HG02973 (cell line): ENCODE results near the gene CFB.

Experiments used
- ATAC-seq: cut with Tn5 transposase; IDR thresholded peaks from one replicate; pipeline ENCODE4 v1.9.1; 2021; ENCODE audit warnings: moderate library complexity; ENCODE audit not compliant: unreplicated experiment

CFB gene

DNA sequence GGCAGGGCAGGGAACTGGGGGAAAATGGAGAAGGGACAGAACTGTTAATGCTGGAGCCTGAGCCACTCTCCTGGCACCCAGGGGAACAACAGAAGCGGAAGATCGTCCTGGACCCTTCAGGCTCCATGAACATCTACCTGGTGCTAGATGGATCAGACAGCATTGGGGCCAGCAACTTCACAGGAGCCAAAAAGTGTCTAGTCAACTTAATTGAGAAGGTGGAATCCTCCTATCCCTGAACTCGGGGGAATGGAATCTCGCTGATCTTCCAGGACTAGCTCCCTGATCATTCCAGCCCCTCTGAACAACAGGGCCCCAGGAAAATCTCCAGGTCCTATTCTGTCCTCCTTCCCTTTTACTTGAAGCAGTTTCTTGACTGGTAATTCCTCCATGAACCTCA lies 2.0 kb downstream of the CFB start:
- no peak for ATAC-seq

DNA sequence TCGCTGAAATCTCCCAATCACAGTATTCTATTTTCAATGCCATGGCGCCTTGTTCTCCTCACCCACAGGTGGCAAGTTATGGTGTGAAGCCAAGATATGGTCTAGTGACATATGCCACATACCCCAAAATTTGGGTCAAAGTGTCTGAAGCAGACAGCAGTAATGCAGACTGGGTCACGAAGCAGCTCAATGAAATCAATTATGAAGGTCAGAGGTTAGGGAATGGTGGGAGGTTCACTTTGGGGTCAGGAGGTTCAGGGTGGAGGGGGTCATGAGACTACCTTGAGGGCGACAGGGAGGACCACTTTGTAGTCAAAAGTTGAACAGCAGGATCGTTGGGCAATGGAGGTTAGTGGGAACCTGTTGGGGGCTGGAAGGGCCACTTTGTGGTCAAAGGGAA lies 2.4 kb downstream of the CFB start:
- ATAC-seq: no peak

DNA sequence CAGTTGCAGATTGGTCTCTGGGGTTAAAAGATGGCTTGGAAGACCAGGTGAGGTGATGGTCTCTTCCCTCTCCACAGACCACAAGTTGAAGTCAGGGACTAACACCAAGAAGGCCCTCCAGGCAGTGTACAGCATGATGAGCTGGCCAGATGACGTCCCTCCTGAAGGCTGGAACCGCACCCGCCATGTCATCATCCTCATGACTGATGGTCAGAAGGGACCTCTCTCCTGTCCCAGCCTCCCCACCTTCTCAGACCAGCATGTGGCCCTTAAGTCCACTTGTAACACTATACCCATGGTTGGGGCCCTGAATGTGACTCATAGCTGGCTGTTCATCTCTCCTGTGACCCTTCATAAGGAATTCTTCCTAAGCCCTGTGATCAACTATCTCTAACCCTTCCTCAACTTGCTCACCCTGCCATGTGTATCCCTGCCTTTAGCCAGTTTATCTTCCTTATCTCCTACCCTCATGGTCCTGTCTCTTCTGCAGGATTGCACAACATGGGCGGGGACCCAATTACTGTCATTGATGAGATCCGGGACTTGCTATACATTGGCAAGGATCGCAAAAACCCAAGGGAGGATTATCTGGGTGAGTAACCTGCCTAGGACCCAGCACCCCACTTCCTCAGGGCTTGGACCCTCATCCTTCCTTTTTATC lies 3.0 kb downstream of the CFB start:
- ATAC-seq: no peak

DNA sequence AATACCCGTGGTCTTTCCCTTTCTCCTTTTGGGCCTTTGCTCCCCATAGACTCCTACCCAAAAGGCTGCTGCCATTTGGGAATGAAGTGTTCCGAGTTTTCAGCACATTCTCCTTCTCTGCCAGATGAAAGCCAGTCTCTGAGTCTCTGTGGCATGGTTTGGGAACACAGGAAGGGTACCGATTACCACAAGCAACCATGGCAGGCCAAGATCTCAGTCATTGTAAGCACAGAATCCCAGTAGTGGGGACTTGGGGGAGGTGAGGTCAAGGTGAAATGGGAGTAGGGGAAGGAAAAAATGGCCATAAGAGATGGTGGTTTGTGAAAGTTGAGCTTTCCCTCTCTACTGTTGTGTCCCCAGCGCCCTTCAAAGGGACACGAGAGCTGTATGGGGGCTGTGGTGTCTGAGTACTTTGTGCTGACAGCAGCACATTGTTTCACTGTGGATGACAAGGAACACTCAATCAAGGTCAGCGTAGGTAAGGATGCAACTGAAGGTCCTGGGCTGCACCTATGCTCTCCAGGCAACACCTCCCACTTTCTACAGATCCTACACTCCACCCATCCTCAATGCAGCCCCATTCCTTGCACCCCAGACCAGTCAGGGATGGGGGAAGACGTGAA lies 4.1 kb downstream of the CFB start:
- ATAC-seq: no peak

DNA sequence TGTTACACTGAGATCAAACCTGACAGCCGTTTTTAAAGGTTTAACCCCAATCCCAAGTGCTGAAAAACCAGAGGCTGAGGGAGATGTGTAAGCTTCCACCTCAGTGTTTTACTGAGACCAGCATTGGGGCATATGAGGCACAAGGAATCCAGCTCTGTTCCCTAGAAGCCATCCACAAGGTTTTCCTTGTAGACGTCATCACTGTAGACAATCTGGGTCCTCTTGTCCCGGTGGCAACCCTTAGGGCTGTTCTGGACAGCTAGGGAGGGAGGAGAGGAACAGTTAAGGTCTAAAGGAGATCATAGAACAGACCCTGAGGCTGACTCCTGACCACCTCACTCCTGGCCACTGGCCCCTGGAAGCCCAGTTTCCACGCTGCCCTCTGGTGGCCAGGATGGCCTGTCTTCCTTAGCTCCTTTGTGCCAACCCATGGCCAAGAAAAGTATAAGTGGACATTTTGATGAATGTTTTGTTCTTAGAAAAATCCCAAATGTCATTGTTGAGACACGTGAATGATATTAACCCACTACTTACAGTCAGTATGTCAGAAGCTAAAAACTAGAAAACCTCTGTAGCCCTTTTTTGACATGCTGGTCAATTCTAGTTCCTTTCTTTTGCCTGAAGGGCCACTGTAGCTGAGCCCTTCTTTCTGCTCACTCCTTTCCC lies 6.4 kb downstream of the CFB start:
- ATAC-seq: no peak

DNA sequence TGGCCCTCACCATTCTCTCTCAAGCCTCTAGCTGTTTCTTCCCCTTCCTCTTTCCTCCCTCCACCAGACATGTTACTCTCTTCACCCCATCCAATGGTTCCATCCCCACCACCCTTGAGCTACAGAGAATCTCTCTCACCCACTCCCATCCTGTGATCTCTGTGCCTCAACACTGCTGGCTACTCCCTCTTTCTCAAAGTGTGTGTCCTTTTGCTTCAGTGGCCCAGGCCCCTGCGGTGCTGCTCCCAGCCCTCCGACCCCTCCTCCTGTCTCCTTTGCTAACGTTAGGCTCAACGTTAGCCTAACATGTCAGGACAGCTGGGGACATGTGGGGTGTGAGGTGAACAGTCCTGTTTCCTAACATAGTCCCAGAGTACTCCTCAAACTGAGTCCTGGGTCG lies 7.0 kb downstream of the CFB start:
- ATAC-seq: no peak

DNA sequence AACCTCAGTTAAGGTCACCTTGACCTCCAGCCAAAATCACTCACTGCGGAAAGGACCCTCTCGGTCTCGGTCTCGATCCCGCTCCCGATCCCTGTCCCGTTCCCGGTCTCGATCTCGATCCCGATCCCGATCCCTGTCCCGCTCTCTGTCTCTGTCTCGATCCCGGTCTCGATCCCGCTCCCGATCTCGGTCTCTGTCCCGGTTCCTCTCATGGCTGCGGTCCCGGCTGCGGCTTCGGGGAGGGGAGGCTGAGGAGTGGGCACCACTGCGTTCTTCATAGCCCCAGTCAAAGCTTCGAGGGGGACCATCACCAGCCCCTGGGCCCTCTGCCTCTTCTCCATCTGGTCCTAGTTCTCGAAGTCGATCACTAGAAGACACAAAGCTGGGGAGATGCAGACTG lies 8.6 kb downstream of the CFB start:
- no peak for ATAC-seq

DNA sequence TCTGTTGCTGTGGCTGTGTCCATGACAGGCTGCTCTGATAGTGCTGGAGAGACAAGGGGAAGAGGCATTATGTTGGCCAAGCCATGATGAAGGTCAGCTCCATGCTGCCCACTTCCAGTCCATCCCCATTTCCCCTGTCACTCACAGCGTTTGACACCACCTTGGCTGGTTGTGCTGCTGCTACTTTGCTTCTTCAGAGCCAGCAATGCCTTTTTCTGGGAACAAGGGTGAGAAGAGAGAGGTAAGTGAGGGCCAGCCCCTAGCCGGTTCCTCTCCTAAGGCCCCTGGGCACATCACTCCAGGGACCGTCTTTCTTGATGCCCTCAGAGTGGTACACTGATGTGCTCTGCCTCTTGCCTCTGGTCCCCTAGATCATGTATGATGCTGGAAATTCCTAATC lies 10.9 kb downstream of the CFB start:
- ATAC-seq: no peak

DNA sequence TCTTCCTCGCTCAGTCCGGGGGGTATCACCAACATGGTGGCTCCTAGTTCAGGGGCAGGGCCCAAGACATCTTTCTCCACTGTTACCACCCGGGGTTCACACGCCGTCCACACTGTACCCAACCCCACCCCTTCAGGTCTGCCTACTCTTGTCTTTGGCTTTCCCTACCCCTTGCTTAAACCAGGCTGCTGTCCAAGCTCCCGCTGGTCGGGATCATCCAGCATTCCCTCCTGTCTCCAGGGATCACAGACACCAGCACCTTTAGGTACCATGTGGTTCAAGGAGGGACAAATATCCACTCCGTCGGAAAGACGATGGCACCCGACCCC lies 12.5 kb downstream of the CFB start:
- ATAC-seq: no peak

DNA sequence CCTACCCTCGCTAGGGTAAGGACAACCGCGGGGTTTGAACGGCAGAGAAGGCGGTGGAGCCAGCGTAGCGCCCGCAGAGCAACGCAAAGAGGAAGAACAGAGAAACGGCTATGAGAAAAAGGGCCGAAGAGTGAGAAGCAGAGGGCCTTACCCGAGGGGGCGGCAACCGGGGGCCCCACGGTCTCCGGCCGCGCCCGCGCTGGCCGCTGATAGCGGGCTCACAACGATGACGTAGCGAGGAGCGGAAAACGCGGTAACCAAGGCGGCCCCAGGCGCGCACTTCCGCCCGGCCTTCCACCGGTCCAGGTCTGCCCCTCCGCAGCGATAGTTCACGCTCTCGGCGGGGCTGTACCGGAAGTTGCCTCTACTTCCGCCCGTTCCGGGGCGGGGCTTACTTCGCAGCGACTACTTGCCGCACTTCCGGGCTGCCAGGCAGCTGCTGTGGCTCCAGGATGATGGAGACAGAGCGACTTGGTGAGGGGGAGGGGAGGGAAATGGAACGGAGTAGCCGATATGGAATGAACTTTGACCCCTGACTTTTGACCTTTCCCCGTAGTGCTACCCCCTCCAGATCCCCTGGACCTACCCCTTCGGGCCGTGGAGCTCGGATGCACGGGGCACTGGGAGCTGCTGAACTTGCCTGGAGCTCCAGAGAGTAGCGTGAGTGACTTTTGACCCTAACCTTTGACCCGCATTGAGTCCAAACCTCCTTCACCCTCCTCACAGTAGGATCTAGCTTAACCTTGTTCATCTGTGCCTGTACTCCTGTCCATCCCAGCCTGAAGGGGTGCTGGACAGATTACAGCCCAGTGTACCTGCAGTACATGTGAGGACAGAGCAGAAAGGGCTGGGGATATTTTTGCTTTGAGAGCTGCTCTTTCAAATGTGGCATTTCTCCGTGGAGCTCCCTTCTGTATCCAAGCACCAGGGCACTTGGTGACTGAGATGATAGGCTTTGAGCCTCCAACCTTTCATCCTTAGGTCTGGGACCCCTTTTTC lies 13.1 kb downstream of the CFB start, which contains the start of the genes NELFE and SKIC2:
Gene NELFE, minus strand, starts transcription at position 231 of the 999 bp plus-strand sequence. CDS start 525 bp downstream, outside the sequence.
Gene SKIC2, plus strand, starts transcription at position 435 of the 999 bp plus-strand sequence. Its CDS starts 18 bp downstream, at position 453.
- ATAC-seq: peak; percentile 85

DNA sequence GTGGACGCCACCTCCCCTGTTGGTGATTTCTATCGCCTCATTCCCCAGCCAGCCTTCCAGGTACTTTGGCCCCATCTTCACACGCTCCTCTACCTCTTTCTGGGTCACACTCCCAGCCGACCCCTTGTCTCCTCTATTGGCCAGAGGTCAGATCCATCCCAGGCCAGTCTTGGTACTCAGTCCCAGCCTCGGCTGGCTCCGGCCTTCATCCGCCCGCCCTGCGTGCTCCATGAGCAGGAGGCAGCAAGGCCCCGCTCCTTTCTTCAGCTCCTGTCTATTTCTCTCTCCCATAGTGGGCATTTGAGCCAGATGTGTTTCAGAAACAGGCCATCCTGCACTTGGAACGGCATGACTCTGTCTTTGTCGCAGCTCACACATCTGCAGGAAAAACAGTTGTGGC lies 15.7 kb downstream of the CFB start:
- no peak for ATAC-seq

DNA sequence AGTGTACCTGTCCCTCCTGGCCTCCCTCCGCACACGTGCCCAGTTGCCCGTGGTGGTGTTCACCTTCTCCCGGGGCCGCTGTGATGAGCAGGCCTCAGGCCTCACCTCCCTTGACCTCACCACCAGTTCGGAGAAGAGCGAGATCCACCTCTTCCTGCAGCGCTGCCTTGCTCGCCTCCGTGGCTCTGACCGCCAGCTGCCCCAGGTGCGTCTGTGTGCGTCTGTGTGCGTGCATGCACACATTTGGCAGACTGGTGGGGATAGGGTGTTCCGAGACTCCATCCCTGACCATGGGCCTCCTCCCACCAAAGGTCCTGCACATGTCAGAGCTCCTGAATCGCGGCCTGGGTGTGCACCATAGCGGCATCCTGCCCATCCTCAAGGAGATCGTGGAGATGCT lies 18.0 kb downstream of the CFB start:
- no peak for ATAC-seq

DNA sequence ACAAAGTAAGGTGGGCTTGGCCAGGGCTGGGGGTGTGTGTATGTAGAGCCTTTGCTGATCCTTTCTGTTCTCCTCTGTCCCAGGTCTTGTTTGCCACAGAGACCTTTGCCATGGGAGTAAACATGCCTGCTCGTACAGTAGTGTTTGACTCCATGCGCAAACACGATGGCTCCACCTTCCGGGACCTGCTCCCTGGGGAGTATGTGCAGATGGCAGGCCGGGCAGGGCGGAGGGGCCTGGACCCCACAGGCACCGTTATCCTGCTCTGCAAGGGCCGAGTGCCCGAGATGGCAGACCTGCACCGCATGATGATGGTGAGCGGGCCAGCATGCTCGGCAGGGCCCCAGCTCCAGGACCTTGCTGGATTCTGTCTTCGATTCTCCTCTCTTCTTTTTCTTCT lies 19.8 kb downstream of the CFB start:
- ATAC-seq: no peak

DNA sequence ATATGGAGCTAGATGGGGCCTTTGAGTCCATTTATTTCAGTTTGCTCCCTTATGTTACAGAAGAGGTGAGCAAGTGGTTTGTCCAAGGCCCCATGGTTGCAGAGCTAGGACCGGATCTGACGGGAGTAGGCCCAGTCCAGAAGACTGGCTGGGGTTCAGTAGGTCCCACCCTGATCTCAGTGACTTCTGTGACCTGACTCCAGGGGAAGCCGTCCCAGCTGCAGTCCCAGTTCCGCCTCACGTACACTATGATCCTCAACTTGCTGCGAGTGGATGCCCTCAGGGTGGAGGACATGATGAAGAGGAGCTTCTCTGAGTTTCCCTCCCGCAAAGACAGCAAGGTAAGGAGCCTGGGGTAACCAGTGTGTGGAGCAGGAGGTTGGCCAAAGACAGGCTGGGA lies 20.6 kb downstream of the CFB start:
- no peak for ATAC-seq

DNA sequence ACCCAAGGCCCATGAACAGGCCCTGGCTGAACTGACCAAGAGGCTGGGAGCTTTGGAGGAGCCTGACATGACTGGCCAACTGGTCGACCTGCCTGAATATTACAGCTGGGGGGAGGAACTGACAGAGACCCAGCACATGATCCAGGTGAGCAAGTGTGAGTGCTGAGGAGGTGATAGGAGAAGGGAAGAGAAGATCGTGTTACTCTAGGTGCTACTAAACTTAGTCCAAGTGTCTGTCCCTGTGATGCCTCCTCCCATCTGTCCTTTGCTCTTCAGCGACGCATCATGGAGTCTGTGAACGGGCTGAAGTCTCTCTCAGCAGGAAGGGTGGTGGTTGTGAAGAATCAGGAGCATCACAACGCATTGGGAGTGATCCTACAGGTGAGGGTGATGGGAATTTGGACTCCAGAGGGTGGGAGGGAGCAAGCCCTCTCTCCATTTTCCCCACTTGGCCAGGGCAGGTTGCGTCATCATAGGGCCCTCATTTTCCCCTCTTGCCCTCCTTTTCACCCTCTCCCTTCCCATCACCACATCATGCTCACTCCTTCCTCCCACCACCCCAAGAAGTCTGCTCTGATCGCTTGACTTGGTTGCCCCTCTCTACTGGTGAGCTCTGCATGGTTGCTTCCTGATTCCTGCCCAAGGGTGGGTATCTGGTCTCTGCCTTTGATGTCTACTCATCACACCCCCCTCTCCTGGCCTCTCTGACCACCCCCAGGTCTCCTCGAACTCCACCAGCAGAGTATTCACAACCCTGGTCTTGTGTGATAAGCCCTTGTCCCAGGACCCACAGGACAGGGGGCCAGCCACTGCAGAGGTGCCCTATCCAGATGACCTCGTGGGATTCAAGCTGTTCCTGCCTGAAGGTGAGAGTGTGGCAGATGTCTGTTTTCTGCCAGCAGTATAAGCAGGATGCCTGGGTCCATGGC lies 21.4 kb downstream of the CFB start:
- no peak for ATAC-seq

DNA sequence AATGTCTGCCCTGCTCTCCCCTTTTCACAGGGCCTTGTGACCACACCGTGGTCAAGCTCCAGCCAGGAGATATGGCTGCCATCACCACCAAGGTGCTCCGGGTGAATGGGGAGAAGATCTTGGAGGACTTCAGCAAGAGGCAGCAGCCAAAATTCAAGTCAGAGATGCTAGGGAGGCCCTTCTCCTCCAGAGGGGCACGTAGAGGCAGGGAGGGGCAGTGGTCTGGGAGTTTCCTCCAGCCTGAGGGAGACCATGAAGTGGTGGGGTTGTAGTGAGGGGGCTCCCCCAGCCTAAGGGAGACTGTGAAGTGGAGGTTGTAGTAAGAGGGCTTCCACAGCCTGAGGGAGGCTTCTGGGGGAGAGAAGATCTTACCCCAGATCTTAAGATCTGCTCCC lies 22.0 kb downstream of the CFB start:
- no peak for ATAC-seq

DNA sequence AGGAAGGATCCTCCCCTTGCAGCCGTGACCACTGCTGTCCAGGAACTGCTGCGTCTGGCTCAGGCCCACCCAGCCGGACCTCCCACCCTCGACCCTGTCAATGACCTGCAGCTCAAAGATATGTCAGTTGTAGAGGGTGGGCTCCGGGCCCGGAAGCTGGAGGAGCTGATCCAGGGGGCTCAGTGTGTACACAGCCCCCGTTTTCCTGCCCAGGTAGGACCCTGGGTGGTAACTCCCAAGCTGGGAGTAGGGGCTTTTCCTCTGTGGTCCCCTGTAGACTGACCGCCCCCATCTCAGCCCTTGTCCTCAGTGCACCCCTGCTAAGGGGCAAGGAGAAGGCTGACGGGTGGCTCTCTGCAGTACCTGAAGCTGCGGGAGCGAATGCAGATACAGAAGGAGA lies 22.4 kb downstream of the CFB start:
- no peak for ATAC-seq

DNA sequence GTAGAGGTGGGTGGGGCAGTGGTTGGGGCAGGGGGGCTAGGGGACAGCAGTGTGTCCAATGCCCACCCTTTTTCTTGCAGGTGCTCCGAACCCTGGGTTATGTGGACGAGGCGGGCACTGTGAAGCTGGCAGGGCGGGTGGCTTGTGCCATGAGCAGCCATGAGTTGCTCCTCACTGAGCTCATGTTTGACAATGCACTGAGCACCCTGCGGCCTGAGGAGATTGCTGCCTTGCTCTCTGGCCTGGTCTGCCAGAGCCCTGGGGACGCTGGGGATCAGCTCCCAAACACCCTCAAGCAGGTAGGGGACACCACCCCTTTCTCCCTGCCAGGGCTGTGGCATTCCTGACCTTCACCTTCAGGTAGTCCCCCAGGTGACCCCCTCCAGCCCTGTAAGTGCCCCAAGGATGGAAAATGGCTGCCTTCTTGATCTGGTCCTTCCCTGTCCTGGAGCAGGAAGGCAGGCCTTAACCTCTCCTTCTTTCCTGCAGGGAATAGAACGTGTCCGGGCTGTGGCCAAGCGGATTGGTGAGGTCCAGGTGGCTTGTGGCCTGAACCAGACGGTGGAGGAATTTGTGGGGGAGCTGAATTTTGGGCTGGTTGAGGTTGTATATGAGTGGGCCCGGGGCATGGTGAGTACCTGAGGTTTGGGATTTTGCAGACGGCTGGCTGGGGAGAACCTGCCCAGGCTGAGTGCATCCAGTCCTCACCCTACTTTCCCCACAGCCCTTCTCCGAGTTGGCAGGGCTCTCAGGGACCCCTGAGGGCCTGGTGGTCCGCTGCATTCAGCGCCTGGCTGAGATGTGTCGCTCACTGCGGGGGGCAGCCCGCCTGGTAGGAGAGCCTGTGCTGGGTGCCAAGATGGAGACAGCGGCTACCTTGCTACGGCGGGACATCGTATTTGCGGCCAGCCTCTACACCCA lies 23.2 kb downstream of the CFB start:
- no peak for ATAC-seq
